HepG2 (cell line): ENCODE data around the gene OGG1. TPM values are rescaled to one million over a fixed set of nuclear protein-coding genes. Genes with fewer than 3 reads are reported as not detected.

Experiments
- ETS1 ChIP-seq: sonication (generic); formaldehyde crosslinking; IDR thresholded peaks from 2 replicates; pipeline ENCODE4 v1.4.0; 2020; ENCODE audit warnings: missing genetic modification reagents
- FOXC1 ChIP-seq: sonication (generic); formaldehyde crosslinking; IDR thresholded peaks from 2 replicates; pipeline ENCODE4 v1.8.0; 2022; ENCODE audit warnings: mild to moderate bottlenecking, missing genetic modification reagents, borderline replicate concordance
- HHEX ChIP-seq: IDR thresholded peaks from 2 replicates; pipeline ENCODE4 v1.6.1; 2016; ENCODE audit warnings: control low read depth
- KAT8 ChIP-seq: IDR thresholded peaks from 2 replicates; pipeline ENCODE4 v1.6.1; 2016; ENCODE audit warnings: missing genetic modification reagents, missing compliant biosample characterization
- MBD4 ChIP-seq: IDR thresholded peaks from 2 replicates; pipeline ENCODE4 v1.6.1; 2012; ENCODE audit warnings: low read length, inconsistent platforms, borderline replicate concordance
- NFYC ChIP-seq: IDR thresholded peaks from 2 replicates; pipeline ENCODE4 v1.6.1; 2016; ENCODE audit warnings: missing genetic modification reagents, missing compliant biosample characterization
- ONECUT2 ChIP-seq: sonication (generic); formaldehyde crosslinking; IDR thresholded peaks from 2 replicates; pipeline ENCODE4 v1.4.0; 2020; ENCODE audit warnings: missing genetic modification reagents
- POLR2AphosphoS5 ChIP-seq: IDR thresholded peaks from 2 replicates; pipeline ENCODE4 v1.6.1; 2012; ENCODE audit warnings: low read depth, low read length
- THAP11 ChIP-seq: IDR thresholded peaks from 2 replicates; pipeline ENCODE4 v1.6.1; 2016; ENCODE audit warnings: missing biosample characterization, missing genetic modification reagents
- ZNF234 ChIP-seq: sonication (generic); formaldehyde crosslinking; conservative IDR thresholded peaks from 2 replicates; pipeline ENCODE4 v1.5.1; 2020; ENCODE audit warnings: mild to moderate bottlenecking, missing genetic modification reagents
- ZNF382 ChIP-seq: sonication (generic); formaldehyde crosslinking; IDR thresholded peaks from 2 replicates; pipeline ENCODE4 v1.5.0; 2020; ENCODE audit warnings: missing genetic modification reagents, mild to moderate bottlenecking, borderline replicate concordance
- ZNF407 ChIP-seq: sonication (generic); formaldehyde crosslinking; IDR thresholded peaks from one replicate; pipeline ENCODE4 v1.5.1; 2020; ENCODE audit warnings: mild to moderate bottlenecking, missing genetic modification reagents; ENCODE audit errors: not compliant biosample characterization
- ZNF598 ChIP-seq: sonication (generic); formaldehyde crosslinking; IDR thresholded peaks from 2 replicates; pipeline ENCODE4 v1.5.1; 2020; ENCODE audit warnings: mild to moderate bottlenecking, missing genetic modification reagents, borderline replicate concordance
- ZNF672 ChIP-seq: sonication (generic); formaldehyde crosslinking; IDR thresholded peaks from 2 replicates; pipeline ENCODE4 v1.8.1; 2022; ENCODE audit warnings: missing genetic modification reagents
- ZNF878 ChIP-seq: sonication (generic); formaldehyde crosslinking; IDR thresholded peaks from 2 replicates; pipeline ENCODE4 v1.8.1; 2023; ENCODE audit warnings: mild to moderate bottlenecking, missing genetic modification reagents, moderate library complexity
- polyA plus RNA-seq, 8 experiments: library from polyadenylated mRNA; depleted of rRNA in 3 of 8; stranded (reverse) in 7 of 8; unstranded in 1 of 8; fragments of >200 nt; fragmentation: Illumina TruSeq in 4 of 8; extraction: Trizol in 4 of 8; gene quantifications; 2 replicates each; pipeline versions ENCODE4 v1.2.1 to v1.2.3, GENCODE V29; 2011 to 2016; ENCODE audit warnings: low read depth in 4 of 8, missing spikeins in 1 of 8, mixed read lengths in 1 of 8; ENCODE audit not compliant: insufficient read depth in 1 of 8
- total RNA-seq, 5 experiments: library from RNA; depleted of rRNA; stranded (reverse); fragments of >200 nt; fragmentation: Illumina TruSeq; extraction: Trizol; gene quantifications; 2 replicates each; pipeline ENCODE4 v1.2.3, GENCODE V29; 2016; ENCODE audit warnings: low read depth in 1 of 5
- TF ChIP-seq, protein P1 (sequence below): sonication (generic); formaldehyde crosslinking; IDR thresholded peaks from 2 replicates; pipeline ENCODE4 v1.8.0; 2022; ENCODE audit warnings: missing genetic modification reagents, mild to moderate bottlenecking, moderate library complexity, borderline replicate concordance
- TF ChIP-seq, protein P2 (sequence below): IDR thresholded peaks from 2 replicates; pipeline ENCODE4 v1.6.1; 2016; ENCODE audit warnings: low read depth

Gene OGG1
- total and polyA plus RNA-seq, 2 of the 13 experiments (the other 11 are each of a cell fraction or from before 2014, with no cell fraction given): 28.7 to 33.2 TPM

- TF ChIP-seq, protein P1, sequence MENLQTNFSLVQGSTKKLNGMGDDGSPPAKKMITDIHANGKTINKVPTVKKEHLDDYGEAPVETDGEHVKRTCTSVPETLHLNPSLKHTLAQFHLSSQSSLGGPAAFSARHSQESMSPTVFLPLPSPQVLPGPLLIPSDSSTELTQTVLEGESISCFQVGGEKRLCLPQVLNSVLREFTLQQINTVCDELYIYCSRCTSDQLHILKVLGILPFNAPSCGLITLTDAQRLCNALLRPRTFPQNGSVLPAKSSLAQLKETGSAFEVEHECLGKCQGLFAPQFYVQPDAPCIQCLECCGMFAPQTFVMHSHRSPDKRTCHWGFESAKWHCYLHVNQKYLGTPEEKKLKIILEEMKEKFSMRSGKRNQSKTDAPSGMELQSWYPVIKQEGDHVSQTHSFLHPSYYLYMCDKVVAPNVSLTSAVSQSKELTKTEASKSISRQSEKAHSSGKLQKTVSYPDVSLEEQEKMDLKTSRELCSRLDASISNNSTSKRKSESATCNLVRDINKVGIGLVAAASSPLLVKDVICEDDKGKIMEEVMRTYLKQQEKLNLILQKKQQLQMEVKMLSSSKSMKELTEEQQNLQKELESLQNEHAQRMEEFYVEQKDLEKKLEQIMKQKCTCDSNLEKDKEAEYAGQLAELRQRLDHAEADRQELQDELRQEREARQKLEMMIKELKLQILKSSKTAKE: no peak
- no peak for TF ChIP-seq ZNF382 (CRISPR knock-in tag)
- TF ChIP-seq FOXC1 (CRISPR knock-in tag): no peak
- TF ChIP-seq KAT8: peak; percentile 44; the same call in 1 of the 2 replicates
- no peak for TF ChIP-seq ZNF598 (CRISPR knock-in tag)
- no peak for TF ChIP-seq ZNF407 (CRISPR knock-in tag)
- TF ChIP-seq ETS1 (CRISPR knock-in tag): no peak
- peak; percentile 55 for TF ChIP-seq THAP11 (CRISPR knock-in tag)
- TF ChIP-seq ZNF878 (CRISPR knock-in tag): no peak
- no peak for TF ChIP-seq HHEX (CRISPR knock-in tag)
- no peak for TF ChIP-seq NFYC (CRISPR knock-in tag)
- TF ChIP-seq MBD4: no peak
- TF ChIP-seq ONECUT2 (CRISPR knock-in tag): no peak
- no peak for TF ChIP-seq ZNF234
- TF ChIP-seq, protein P2, sequence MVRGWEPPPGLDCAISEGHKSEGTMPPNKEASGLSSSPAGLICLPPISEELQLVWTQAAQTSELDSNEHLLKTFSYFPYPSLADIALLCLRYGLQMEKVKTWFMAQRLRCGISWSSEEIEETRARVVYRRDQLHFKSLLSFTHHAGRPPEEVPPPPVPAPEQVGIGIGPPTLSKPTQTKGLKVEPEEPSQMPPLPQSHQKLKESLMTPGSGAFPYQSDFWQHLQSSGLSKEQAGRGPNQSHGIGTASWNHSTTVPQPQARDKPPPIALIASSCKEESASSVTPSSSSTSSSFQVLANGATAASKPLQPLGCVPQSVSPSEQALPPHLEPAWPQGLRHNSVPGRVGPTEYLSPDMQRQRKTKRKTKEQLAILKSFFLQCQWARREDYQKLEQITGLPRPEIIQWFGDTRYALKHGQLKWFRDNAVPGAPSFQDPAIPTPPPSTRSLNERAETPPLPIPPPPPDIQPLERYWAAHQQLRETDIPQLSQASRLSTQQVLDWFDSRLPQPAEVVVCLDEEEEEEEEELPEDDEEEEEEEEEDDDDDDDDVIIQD: no peak
- TF ChIP-seq POLR2AphosphoS5: no peak
- TF ChIP-seq ZNF672 (CRISPR knock-in tag): no peak
Observed at GRCh38 chr3:9715764-9716437, 33.9 kb upstream of the OGG1 start (continued).
